ENCODE results near the gene PDE6B. TPM values are rescaled to one million over a fixed set of nuclear protein-coding genes. Genes with fewer than 3 reads are reported as not detected.

PDE6B gene
- total RNA-seq, 2 experiments from 2014 or later: not detected

GRCh38 chr4:616091-616490 lies 9.3 kb upstream of the PDE6B start:
- H4K20me1 ChIP-seq (ENCODE audit: insufficient read depth, low read length): no peaks in the 10 kb centered on the region
- DNase-seq (ENCODE audit: low spot score): no peak
- no peak overlapping the region for H3K27ac ChIP-seq (ENCODE audit: low read depth, low read length, poor library complexity, severe bottlenecking)
- no peaks in the 10 kb centered on the region for H3K79me2 ChIP-seq (ENCODE audit: insufficient read depth, low read depth, low read length)
- no peaks in the 10 kb centered on the region for H3K4me1 ChIP-seq (ENCODE audit: insufficient read depth, low read length, poor library complexity, severe bottlenecking)
- ChIA-PET CTCF (ENCODE audit: unreplicated experiment) (no interaction called here), POLR2A (interaction anchor here (0.6 to 0.7 kb wide), 2 partner anchors 81 to 179 kb away, joined by 5 to 6 read pairs; no protein-coding TSS in a partner anchor)
- no peaks in the 10 kb centered on the region for H3K36me3 ChIP-seq (ENCODE audit: insufficient read depth, low read length)
- intact Hi-C loops (cut with micrococcal nuclease; ENCODE audit: unreplicated experiment): no loop called here
- no peaks in the 10 kb centered on the region for H3K9me2 ChIP-seq (ENCODE audit: insufficient read depth, low read length)
- no peak overlapping the region for H2AFZ ChIP-seq (ENCODE audit: low read length)
- H3K9me3 ChIP-seq (ENCODE audit: low read length): no peaks in the 10 kb centered on the region
- TF ChIP-seq EZH2phosphoT487 (IDR thresholded peaks at IDR 0.05; ENCODE audit: borderline replicate concordance, low read depth, low read length): no peak
- TF ChIP-seq, protein P1, sequence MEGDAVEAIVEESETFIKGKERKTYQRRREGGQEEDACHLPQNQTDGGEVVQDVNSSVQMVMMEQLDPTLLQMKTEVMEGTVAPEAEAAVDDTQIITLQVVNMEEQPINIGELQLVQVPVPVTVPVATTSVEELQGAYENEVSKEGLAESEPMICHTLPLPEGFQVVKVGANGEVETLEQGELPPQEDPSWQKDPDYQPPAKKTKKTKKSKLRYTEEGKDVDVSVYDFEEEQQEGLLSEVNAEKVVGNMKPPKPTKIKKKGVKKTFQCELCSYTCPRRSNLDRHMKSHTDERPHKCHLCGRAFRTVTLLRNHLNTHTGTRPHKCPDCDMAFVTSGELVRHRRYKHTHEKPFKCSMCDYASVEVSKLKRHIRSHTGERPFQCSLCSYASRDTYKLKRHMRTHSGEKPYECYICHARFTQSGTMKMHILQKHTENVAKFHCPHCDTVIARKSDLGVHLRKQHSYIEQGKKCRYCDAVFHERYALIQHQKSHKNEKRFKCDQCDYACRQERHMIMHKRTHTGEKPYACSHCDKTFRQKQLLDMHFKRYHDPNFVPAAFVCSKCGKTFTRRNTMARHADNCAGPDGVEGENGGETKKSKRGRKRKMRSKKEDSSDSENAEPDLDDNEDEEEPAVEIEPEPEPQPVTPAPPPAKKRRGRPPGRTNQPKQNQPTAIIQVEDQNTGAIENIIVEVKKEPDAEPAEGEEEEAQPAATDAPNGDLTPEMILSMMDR (conservative IDR thresholded peaks at IDR 0.05; ENCODE audit: low read length): no peak
- no peak overlapping the region for H3K4me3 ChIP-seq (ENCODE audit: low read depth, low read length, poor library complexity, severe bottlenecking)
- H3K4me2 ChIP-seq (ENCODE audit: low read length): no peak overlapping the region
- BruUV-seq (replicated peaks): no TSS peak

- CTCF ChIA-PET (ENCODE audit: unreplicated experiment): no interaction called here
- H3K4me1 ChIP-seq (ENCODE audit: insufficient read depth, low read length, poor library complexity, severe bottlenecking): no peaks in the 10 kb centered on the region
- TF ChIP-seq EZH2phosphoT487 (IDR thresholded peaks at IDR 0.05; ENCODE audit: borderline replicate concordance, low read depth, low read length): no peak
- TF ChIP-seq, protein P1 (conservative IDR thresholded peaks at IDR 0.05; ENCODE audit: low read length): no peak
Measured at GRCh38 chr4:616911-617643, 8.3 kb upstream of the PDE6B start.

More at GRCh38 chr4:616911-617643, 8.3 kb upstream of the PDE6B start:
- POLR2A ChIA-PET: no interaction called here
- Histone ChIP-seq H3K79me2 (ENCODE audit: insufficient read depth, low read depth, low read length) (no peaks in the 10 kb centered on the region), H3K4me3 (ENCODE audit: low read depth, low read length, poor library complexity, severe bottlenecking) (no peak overlapping the region), H3K9me2 (ENCODE audit: insufficient read depth, low read length) (no peaks in the 10 kb centered on the region), H3K4me2 (ENCODE audit: low read length) (no peak overlapping the region), H3K36me3 (ENCODE audit: insufficient read depth, low read length) (no peaks in the 10 kb centered on the region), H2AFZ (ENCODE audit: low read length) (no peak overlapping the region), H3K9me3 (ENCODE audit: low read length) (no peaks in the 10 kb centered on the region), H4K20me1 (ENCODE audit: insufficient read depth, low read length) (no peaks in the 10 kb centered on the region), H3K27ac (ENCODE audit: low read depth, low read length, poor library complexity, severe bottlenecking) (no peak overlapping the region)
- no peak for DNase-seq (ENCODE audit: low spot score)
- intact Hi-C loops (cut with micrococcal nuclease; ENCODE audit: unreplicated experiment): no loop called here
- no TSS peak for BruUV-seq (replicated peaks)
